DND-41 (cell line): ENCODE measurements around the gene SMC3.
"Not testable (repeated sequence)": the region's sequence is repeated elsewhere in the genome, so short reads cannot be mapped to it uniquely, and the experiment has no call there.

Source experiments
- ATAC-seq: fragments of 200-7000 bp; cut with Tn5 transposase; 3 replicates; pipeline ENCODE4 v1.9.1; 2021; ENCODE audit warnings: low read depth; ENCODE audit not compliant: insufficient read depth
- DNase-seq: peaks from one replicate; pipeline ENCODE4 v3.0.0-alpha.2; 2020
- H2AFZ ChIP-seq: 2 replicates; pipeline ENCODE4 v1.6.0; 2012; ENCODE audit warnings: low read depth, low read length
- H3K27ac ChIP-seq: 2 replicates; pipeline ENCODE4 v1.5.1; 2012; ENCODE audit warnings: low read length, inconsistent platforms
- H3K27me3 ChIP-seq: fragments of 200-600 bp; sonication (generic); 2 replicates; pipeline ENCODE4 v1.6.0; 2012; ENCODE audit warnings: low read length, mild to moderate bottlenecking, inconsistent platforms; ENCODE audit not compliant: insufficient read depth, poor library complexity
- H3K36me3 ChIP-seq: 2 replicates; pipeline ENCODE4 v1.5.1; 2012; ENCODE audit warnings: low read length, inconsistent platforms; ENCODE audit not compliant: insufficient read depth
- H3K4me1 ChIP-seq: 2 replicates; pipeline ENCODE4 v1.5.1; 2012; ENCODE audit warnings: mild to moderate bottlenecking, low read length; ENCODE audit not compliant: insufficient read depth
- H3K4me2 ChIP-seq: 2 replicates; pipeline ENCODE4 v1.6.0; 2012; ENCODE audit warnings: mild to moderate bottlenecking, moderate library complexity, low read length, inconsistent platforms; ENCODE audit not compliant: insufficient read depth
- H3K4me3 ChIP-seq, 2 experiments: fragments of 200-600 bp in 1 of 2; shearing (Covaris generic) in 1 of 2; 2 replicates each; pipeline ENCODE4 v1.5.1; 2012 to 2016; ENCODE audit warnings: inconsistent platforms in 2 of 2, low read length in 2 of 2, mild to moderate bottlenecking in 2 of 2, low read depth in 1 of 2, moderate library complexity in 1 of 2
- H3K79me2 ChIP-seq: 2 replicates; pipeline ENCODE4 v1.6.0; 2012; ENCODE audit warnings: low read length, inconsistent platforms; ENCODE audit not compliant: insufficient read depth
- H3K9ac ChIP-seq: 2 replicates; pipeline ENCODE4 v1.6.0; 2012; ENCODE audit warnings: low read depth, mild to moderate bottlenecking, inconsistent platforms, low read length, moderate library complexity
- H3K9me3 ChIP-seq: 2 replicates; pipeline ENCODE4 v1.5.1; 2012; ENCODE audit warnings: low read length, moderate library complexity, mild to moderate bottlenecking, inconsistent platforms; ENCODE audit not compliant: insufficient read depth, severe bottlenecking
- H4K20me1 ChIP-seq: 2 replicates; pipeline ENCODE4 v1.6.0; 2012; ENCODE audit warnings: low read length; ENCODE audit not compliant: insufficient read depth
- EZH2 ChIP-seq: IDR thresholded peaks from 3 replicates; pipeline ENCODE4 v1.6.1; 2012; ENCODE audit warnings: borderline replicate concordance, low read depth, mild to moderate bottlenecking, moderate library complexity, low read length, inconsistent platforms; ENCODE audit not compliant: severe bottlenecking
- TF ChIP-seq, protein P1 (sequence below): IDR thresholded peaks from 2 replicates; pipeline ENCODE4 v1.5.1; 2012; ENCODE audit warnings: borderline replicate concordance, low read length, moderate library complexity, mild to moderate bottlenecking; ENCODE audit not compliant: poor library complexity, severe bottlenecking; ENCODE audit errors: extremely low read depth

Gene SMC3

DNA sequence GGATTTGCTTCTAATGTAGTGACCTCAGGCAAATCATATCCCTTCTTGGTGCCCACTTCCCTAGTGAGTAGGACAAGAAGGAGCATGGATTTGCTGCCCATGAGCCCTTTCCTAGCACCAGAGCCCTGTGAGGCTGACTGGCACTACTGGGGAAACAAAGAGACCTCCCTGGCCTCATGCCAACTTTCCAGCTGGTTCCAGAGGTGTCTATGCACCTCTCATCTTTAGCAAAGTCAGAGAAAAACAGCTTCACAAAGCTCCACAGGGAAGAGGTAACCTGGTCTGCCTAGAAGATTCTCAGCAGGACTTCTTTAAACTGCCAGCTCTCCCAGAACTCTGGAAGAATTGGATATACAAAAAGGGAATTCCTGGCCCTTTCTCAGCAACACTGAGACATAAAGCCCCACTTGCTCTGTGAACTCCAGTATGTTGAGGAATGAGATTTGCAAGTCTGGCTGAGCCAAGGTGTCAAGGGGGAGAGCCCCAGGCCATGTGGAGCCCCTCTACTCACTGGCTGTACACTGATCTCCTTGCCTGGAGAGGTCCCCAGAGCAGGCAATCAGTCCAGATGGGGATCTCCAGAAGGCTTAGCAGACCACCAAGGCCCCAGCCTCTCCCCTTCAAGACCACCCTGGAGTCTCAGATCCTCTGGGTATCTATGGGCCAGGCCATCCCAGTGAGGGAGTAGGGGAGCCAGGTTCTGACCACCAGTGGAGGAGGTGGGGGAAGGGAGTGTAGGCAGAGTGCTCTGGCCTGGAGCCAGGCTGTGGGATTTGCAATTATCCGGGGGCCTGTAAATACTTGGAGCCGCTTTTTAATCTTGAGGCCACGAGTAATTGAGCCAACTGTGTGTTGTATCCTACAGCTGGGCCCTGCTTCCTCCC lies 52.3 kb downstream of the SMC3 start:
- no peak overlapping the region for H3K4me2 ChIP-seq

DNA sequence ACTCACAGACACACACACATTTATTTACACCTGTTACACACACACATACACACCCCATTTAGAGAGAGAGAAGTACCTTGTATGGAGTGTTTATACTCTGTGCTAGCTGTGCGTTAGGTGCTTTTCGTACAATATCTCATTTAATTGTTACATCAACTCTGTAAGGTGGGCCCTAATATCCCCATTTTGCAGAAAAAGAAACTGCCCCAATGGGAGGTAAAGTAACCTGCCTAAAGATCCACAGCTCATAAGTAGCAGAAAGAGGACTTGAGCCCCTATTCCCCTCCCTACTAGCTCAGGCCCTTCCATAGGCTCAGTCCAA lies 52.9 kb downstream of the SMC3 start:
- no peaks in the 10 kb centered on the region for H3K36me3 ChIP-seq
- no peak overlapping the region for H3K4me3 ChIP-seq
- TF ChIP-seq, protein P1, sequence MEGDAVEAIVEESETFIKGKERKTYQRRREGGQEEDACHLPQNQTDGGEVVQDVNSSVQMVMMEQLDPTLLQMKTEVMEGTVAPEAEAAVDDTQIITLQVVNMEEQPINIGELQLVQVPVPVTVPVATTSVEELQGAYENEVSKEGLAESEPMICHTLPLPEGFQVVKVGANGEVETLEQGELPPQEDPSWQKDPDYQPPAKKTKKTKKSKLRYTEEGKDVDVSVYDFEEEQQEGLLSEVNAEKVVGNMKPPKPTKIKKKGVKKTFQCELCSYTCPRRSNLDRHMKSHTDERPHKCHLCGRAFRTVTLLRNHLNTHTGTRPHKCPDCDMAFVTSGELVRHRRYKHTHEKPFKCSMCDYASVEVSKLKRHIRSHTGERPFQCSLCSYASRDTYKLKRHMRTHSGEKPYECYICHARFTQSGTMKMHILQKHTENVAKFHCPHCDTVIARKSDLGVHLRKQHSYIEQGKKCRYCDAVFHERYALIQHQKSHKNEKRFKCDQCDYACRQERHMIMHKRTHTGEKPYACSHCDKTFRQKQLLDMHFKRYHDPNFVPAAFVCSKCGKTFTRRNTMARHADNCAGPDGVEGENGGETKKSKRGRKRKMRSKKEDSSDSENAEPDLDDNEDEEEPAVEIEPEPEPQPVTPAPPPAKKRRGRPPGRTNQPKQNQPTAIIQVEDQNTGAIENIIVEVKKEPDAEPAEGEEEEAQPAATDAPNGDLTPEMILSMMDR = no peak
- no peak for TF ChIP-seq EZH2
- no peak overlapping the region for H3K27ac ChIP-seq
- no peaks in the 10 kb centered on the region for H3K9me3 ChIP-seq
- H3K9ac ChIP-seq = no peak overlapping the region
- H3K27me3 ChIP-seq = peaks cover 1% of the 10 kb centered on the region
- no peak overlapping the region for H2AFZ ChIP-seq
- DNase-seq (no peak), ATAC-seq (no peak)
- H4K20me1 ChIP-seq = no peaks in the 10 kb centered on the region
- H3K79me2 ChIP-seq = no peaks in the 10 kb centered on the region
- no peak overlapping the region for H3K4me2 ChIP-seq
- no peaks in the 10 kb centered on the region for H3K4me1 ChIP-seq

More for the DNA sequence above, 52.3 kb downstream of the SMC3 start:
- Histone ChIP-seq H4K20me1 (no peaks in the 10 kb centered on the region), H3K4me3 (no peak overlapping the region), H3K4me1 (no peaks in the 10 kb centered on the region), H3K27me3 (no peaks in the 10 kb centered on the region), H3K79me2 (no peaks in the 10 kb centered on the region), H3K27ac (no peak overlapping the region), H3K9me3 (no peaks in the 10 kb centered on the region), H3K36me3 (no peaks in the 10 kb centered on the region), H2AFZ (no peak overlapping the region), H3K9ac (no peak overlapping the region)
- DNase-seq (no peak), ATAC-seq (no peak)
- TF ChIP-seq, protein P1 = no peak
- no peak for TF ChIP-seq EZH2

DNA sequence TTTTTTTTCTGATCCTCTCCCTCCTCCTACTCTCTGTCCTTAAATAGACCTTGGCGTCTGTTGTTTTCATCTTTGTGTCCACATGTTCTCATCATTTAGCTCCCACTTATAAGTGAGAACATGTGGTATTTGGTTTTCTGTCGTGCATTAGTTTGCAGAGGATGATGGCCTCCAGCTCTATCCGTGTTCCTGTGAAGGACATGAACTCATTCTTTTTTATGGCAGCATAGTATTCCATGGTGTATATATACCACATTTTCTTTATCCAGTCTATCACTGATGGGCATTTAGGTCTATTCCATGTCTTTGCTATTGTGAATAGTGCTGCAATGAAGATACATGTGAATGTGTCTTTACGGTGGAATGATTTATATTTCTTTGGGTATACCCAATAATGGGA lies 55.8 kb downstream of the SMC3 start:
- H3K9me3 ChIP-seq, H3K4me3 ChIP-seq, H2AFZ ChIP-seq, H3K36me3 ChIP-seq, H3K79me2 ChIP-seq, H4K20me1 ChIP-seq, H3K27ac ChIP-seq, H3K9ac ChIP-seq, DNase-seq, H3K4me1 ChIP-seq, ATAC-seq, H3K4me2 ChIP-seq, H3K27me3 ChIP-seq: not testable (repeated sequence)

DNA sequence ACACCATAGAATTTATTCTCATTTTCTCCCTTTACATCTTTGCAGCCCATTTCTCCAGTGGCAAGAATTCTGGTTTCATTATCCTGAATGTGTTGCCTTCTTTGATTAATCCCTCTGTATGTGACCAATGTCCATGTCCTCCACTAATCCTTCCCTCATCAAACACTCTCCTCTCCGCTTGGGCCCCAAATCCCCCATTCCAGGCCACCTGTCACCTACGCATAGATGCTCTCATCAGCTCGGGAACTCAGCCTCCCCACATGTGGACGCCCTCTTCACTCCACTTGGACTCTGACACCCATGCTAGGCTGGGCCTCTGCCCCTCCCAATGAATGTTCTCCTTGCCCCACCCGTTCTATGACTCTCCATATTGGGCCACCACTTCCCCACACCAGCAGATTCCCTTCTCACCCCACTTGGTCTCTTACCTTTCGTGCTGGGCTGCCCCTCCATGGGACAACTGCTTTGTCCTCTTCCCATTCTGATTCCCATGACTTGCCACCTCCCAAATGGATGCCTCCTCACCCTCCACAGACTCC lies 57.9 kb downstream of the SMC3 start:
- Histone ChIP-seq H2AFZ (no peak overlapping the region), H3K27me3 (peaks cover 9% of the 10 kb centered on the region), H3K4me2 (no peak overlapping the region), H3K27ac (no peak overlapping the region), H3K4me3 (no peak overlapping the region), H3K36me3 (no peaks in the 10 kb centered on the region), H3K9ac (no peak overlapping the region), H3K9me3 (no peaks in the 10 kb centered on the region), H4K20me1 (no peaks in the 10 kb centered on the region), H3K4me1 (no peaks in the 10 kb centered on the region), H3K79me2 (no peaks in the 10 kb centered on the region)
- DNase-seq (no peak), ATAC-seq (no peak)
- TF ChIP-seq, protein P1 = no peak
- no peak for TF ChIP-seq EZH2
